ENCODE results near the gene SUCLA2. TPM values are rescaled to one million over a fixed set of nuclear protein-coding genes. Genes with fewer than 3 reads are reported as not detected.

The SUCLA2 gene
- total RNA-seq, 1 donor, result 59.2 TPM

- TF ChIP-seq CTCF (IDR thresholded peaks at IDR 0.05; ENCODE audit: insufficient read depth, low read depth, low read length), result no peak
- DNase-seq (ENCODE audit: low read depth), result no peak
- no peak overlapping the region for H3K4me3 ChIP-seq (ENCODE audit: low read depth, low read length)
Measured at GRCh38 chr13:48038761-48039160, 37.7 kb upstream of the SUCLA2 start.

- peak; percentile 97 for DNase-seq (ENCODE audit: low read depth)
- TF ChIP-seq CTCF (IDR thresholded peaks at IDR 0.05; ENCODE audit: insufficient read depth, low read depth, low read length), result peak; percentile 99
- H3K4me3 ChIP-seq (ENCODE audit: low read depth, low read length), result peak within 1 kb of the TSS; percentile 91
Measured at GRCh38 chr13:48037346-48038173, 36.5 kb upstream of the SUCLA2 start, which contains the start of gene NUDT15. Gene NUDT15, plus strand, starts transcription at chr13:48037726. Its CDS starts 21 bp downstream, at chr13:48037747.

GRCh38 chr13:48029859-48030258 lies 28.8 kb upstream of the SUCLA2 start:
- no peak overlapping the region for H3K4me3 ChIP-seq (ENCODE audit: low read depth, low read length)
- no peak for DNase-seq (ENCODE audit: low read depth)
- no peak for TF ChIP-seq CTCF (IDR thresholded peaks at IDR 0.05; ENCODE audit: insufficient read depth, low read depth, low read length)

GRCh38 chr13:48028066-48028465 lies 27.0 kb upstream of the SUCLA2 start:
- no peak for DNase-seq (ENCODE audit: low read depth)
- TF ChIP-seq CTCF (IDR thresholded peaks at IDR 0.05; ENCODE audit: insufficient read depth, low read depth, low read length), result no peak
- no peak overlapping the region for H3K4me3 ChIP-seq (ENCODE audit: low read depth, low read length)

GRCh38 chr13:48019796-48020195 lies 18.7 kb upstream of the SUCLA2 start:
- TF ChIP-seq CTCF (IDR thresholded peaks at IDR 0.05; ENCODE audit: insufficient read depth, low read depth, low read length), result no peak
- DNase-seq (ENCODE audit: low read depth), result no peak
- H3K4me3 ChIP-seq (ENCODE audit: low read depth, low read length), result no peak overlapping the region

- H3K4me3 ChIP-seq (ENCODE audit: low read depth, low read length), result no peak overlapping the region
- DNase-seq (ENCODE audit: low read depth), result no peak
- no peak for TF ChIP-seq CTCF (IDR thresholded peaks at IDR 0.05; ENCODE audit: insufficient read depth, low read depth, low read length)
Measured at GRCh38 chr13:48018637-48019036, 17.6 kb upstream of the SUCLA2 start.

All from fibroblast of villous mesenchyme (primary cell).